ENCODE results near the gene TMEM30A. TPM values are rescaled to one million over a fixed set of nuclear protein-coding genes. Genes with fewer than 3 reads are reported as not detected.

Gene TMEM30A
- total RNA-seq (2014; rRNA removed; shearing (Covaris generic)) = 63.1 and 70.3 TPM in 2 replicates

- 0 out of 2 replicates have a peak, but pooled peaks cover 2% of the 10 kb centered on the region for H3K36me3 ChIP-seq
- H3K4me3 ChIP-seq = peak within 1 kb of the TSS; percentile 75
- peak; percentile 97 to 99 for DNase-seq
- H3K9me3 ChIP-seq (replicated peaks) = no peaks in the 10 kb centered on the region
- peak within 1 kb of the TSS; percentile 38 for H3K27ac ChIP-seq
- no peaks in the 10 kb centered on the region for H3K27me3 ChIP-seq
- no peaks in the 10 kb centered on the region; the same call in 1 of the 2 replicates for H3K4me1 ChIP-seq
Observed at GRCh38 chr6:75284632-75285282, at the start of gene TMEM30A. TSS of gene TMEM30A (minus strand) at chr6:75284792. CDS start at chr6:75284638, 154 bp downstream.

- DNase-seq = no peak
- Histone ChIP-seq H3K9me3 (replicated peaks) (no peaks in the 10 kb centered on the region), H3K4me1 (no peaks in the 10 kb centered on the region), H3K27ac (no peak overlapping the region), H3K27me3 (no peaks in the 10 kb centered on the region), H3K36me3 (no peaks in the 10 kb centered on the region), H3K4me3 (no peak overlapping the region)
Observed at GRCh38 chr6:75333676-75334200, 49.1 kb upstream of the TMEM30A start.

DNA sequence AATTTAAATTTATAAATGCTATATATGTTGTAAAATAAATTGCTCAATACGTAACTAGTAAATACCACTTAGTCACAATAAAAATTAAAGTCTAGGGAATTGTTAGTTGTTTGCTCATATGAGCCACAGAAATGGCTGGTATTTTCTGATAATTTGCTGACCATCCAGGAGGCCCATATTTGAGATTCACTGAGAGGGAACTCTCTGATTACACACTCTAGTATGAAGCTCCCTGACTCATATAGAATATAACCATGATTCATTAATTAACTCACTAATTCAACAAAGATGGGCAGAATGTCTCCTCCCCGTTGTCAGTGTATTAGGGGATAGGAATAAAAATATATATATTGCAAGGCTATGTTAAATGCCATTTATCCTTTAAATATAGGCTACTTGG is 46.6 kb upstream of the TMEM30A start:
- Histone ChIP-seq H3K36me3 (no peaks in the 10 kb centered on the region), H3K9me3 (replicated peaks) (no peaks in the 10 kb centered on the region), H3K27me3 (no peaks in the 10 kb centered on the region), H3K4me3 (no peak overlapping the region), H3K4me1 (no peaks in the 10 kb centered on the region), H3K27ac (no peak overlapping the region)
- DNase-seq = no peak

- Histone ChIP-seq H3K4me3 (no peak overlapping the region), H3K4me1 (no peaks in the 10 kb centered on the region), H3K27ac (no peak overlapping the region), H3K36me3 (no peaks in the 10 kb centered on the region), H3K9me3 (replicated peaks) (no peaks in the 10 kb centered on the region; the same call in 1 of the 2 replicates), H3K27me3 (no peaks in the 10 kb centered on the region)
- DNase-seq = no peak
Observed at GRCh38 chr6:75329703-75330102, 45.1 kb upstream of the TMEM30A start.

DNA sequence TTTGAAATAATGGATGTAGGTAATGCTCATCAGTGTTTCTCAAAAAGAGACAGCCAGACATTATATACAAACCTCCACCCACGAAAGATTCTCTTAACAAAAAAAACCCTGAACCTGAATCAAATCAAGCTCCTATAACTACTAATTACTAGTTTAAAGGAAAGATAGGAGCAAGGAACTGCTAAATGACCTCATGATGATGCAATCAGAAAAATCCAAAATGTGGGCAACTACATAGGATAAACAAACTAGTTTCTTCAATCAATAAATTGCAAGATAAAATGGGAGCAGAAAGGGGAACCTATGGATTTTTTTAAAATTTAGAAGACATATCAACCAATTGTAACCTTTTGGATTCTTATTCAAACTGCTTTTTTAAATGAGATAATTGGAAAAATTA is 43.2 kb upstream of the TMEM30A start:
- Histone ChIP-seq H3K27ac (no peak overlapping the region), H3K4me3 (no peak overlapping the region), H3K4me1 (no peaks in the 10 kb centered on the region), H3K27me3 (no peaks in the 10 kb centered on the region), H3K36me3 (no peaks in the 10 kb centered on the region), H3K9me3 (replicated peaks) (no peaks in the 10 kb centered on the region; the same call in 1 of the 2 replicates)
- DNase-seq = no peak

DNA sequence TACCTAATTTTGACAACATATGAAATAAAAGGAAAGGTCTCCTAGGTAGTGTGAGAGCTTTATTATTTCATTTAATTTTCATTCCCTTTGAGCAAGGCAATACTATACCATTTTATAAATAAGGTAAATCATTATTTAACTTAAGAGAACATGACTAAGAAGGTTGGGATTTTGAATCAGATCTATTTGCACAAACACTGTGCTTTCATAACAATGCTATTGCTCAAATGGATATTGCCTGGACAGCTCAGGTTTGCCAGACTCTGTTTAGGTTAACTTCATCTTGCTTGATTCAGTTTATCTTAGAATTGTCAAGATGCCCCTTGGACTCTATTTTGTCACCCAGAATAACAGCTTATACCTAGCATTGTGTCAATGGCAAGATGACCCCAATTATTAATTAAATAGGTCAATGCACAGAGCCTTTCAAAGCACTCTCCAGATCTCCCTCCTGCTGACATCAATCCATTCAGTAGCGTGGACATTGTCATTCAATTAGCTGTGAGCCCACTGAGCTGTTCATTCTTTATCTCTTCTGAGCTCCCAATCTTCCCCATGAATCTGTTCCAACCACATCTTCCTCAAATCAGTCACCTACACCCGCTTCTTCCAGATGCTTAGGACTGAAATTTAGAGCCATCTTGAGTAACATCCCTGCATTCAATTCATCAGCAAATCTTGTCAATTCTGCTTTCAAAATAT is 42.1 kb upstream of the TMEM30A start:
- DNase-seq = no peak
- Histone ChIP-seq H3K27ac (no peak overlapping the region), H3K9me3 (replicated peaks) (no peaks in the 10 kb centered on the region; the same call in 1 of the 2 replicates)

DNA sequence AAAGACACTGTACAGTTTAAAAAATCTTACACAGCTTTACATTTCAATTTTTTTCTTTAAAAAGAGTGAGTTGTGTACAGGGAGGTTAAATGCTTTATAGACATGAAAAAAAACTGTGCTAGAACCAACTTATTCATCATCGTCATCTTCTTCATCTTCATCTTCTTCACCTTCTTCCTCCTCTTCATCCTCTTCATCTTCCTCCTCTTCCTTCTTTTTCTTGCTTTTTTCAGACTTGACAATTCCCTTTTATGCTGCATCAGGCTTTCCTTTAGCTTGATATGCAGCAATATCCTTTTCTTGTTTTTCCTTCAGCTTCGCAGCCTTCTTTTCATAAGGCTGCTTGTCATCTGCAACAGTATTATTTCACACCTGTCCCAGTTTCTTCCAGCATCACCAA is 34.3 kb upstream of the TMEM30A start:
- DNase-seq = no peak
- Histone ChIP-seq H3K36me3 (no peaks in the 10 kb centered on the region), H3K27me3 (no peaks in the 10 kb centered on the region), H3K9me3 (replicated peaks) (no peaks in the 10 kb centered on the region), H3K4me3 (no peak overlapping the region), H3K27ac (no peak overlapping the region), H3K4me1 (peaks cover 3% of the 10 kb centered on the region; the same call in 1 of the 2 replicates)

More for the DNA sequence above, 42.1 kb upstream of the TMEM30A start:
- Histone ChIP-seq H3K4me1 (no peaks in the 10 kb centered on the region), H3K27me3 (no peaks in the 10 kb centered on the region), H3K36me3 (no peaks in the 10 kb centered on the region), H3K4me3 (no peak overlapping the region)

GRCh38 chr6:75317503-75318206 is 33.1 kb upstream of the TMEM30A start:
- H3K9me3 ChIP-seq (replicated peaks) = no peaks in the 10 kb centered on the region
- no peak overlapping the region for H3K4me3 ChIP-seq
- H3K36me3 ChIP-seq = no peaks in the 10 kb centered on the region
- no peak overlapping the region for H3K27ac ChIP-seq
- DNase-seq = peak in 1 of 2 experiments; percentile 12
- H3K4me1 ChIP-seq = peaks cover 3% of the 10 kb centered on the region; the same call in 1 of the 2 replicates
- no peaks in the 10 kb centered on the region for H3K27me3 ChIP-seq

- H3K27ac ChIP-seq = no peak overlapping the region
- H3K9me3 ChIP-seq (replicated peaks) = no peaks in the 10 kb centered on the region
- no peaks in the 10 kb centered on the region for H3K36me3 ChIP-seq
- H3K4me3 ChIP-seq = no peak overlapping the region
- no peak for DNase-seq
- H3K27me3 ChIP-seq = no peaks in the 10 kb centered on the region
- H3K4me1 ChIP-seq = peaks cover 3% of the 10 kb centered on the region; the same call in 1 of the 2 replicates
Observed at GRCh38 chr6:75315978-75316377, 31.4 kb upstream of the TMEM30A start.

GRCh38 chr6:75308250-75308988 is 23.8 kb upstream of the TMEM30A start:
- no peak for DNase-seq
- Histone ChIP-seq H3K36me3 (no peaks in the 10 kb centered on the region), H3K9me3 (replicated peaks) (no peaks in the 10 kb centered on the region), H3K27me3 (no peaks in the 10 kb centered on the region), H3K4me3 (no peak overlapping the region), H3K4me1 (peaks cover 3% of the 10 kb centered on the region; the same call in 1 of the 2 replicates), H3K27ac (no peak overlapping the region)

DNA sequence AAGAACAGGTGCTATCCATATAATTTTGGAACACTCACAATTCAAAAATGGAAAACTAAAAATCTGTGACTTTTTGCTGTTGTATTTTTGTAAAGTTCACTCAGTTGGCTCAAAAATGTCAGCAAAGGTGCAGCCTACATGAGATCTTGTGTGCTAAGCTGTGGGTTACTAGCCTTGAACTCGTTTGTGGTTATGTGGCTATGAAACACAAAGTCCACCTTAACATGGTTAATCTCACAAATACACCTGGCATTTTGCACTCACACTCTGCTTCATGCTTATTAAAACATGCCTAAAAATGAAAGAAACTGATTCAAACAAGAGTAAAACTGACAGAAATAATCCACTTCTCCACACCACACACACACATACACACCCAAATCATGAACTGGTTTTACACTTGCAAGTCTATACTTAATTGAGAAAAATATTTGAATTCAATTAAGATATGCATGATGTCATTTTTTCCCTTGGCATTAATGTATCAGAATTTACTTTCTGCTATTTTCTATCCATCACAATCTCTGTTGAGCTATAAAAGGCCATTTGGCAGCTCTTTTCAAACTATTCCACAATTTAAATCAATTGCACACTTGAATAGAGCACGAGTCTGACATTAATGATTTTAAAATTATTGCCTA is 22.9 kb upstream of the TMEM30A start:
- DNase-seq = no peak
- Histone ChIP-seq H3K27me3 (no peaks in the 10 kb centered on the region), H3K36me3 (no peaks in the 10 kb centered on the region), H3K4me3 (no peak overlapping the region), H3K27ac (no peak overlapping the region), H3K4me1 (peaks cover 3% of the 10 kb centered on the region; the same call in 1 of the 2 replicates), H3K9me3 (replicated peaks) (no peaks in the 10 kb centered on the region)

GRCh38 chr6:75306064-75306463 is 21.5 kb upstream of the TMEM30A start:
- Histone ChIP-seq H3K9me3 (replicated peaks) (no peaks in the 10 kb centered on the region), H3K27ac (no peak overlapping the region), H3K36me3 (no peaks in the 10 kb centered on the region), H3K4me3 (no peak overlapping the region), H3K4me1 (peaks cover 3% of the 10 kb centered on the region; the same call in 1 of the 2 replicates), H3K27me3 (no peaks in the 10 kb centered on the region; the same call in 1 of the 2 replicates)
- no peak for DNase-seq

GRCh38 chr6:75305573-75305972 is 21.0 kb upstream of the TMEM30A start:
- H3K36me3 ChIP-seq = no peaks in the 10 kb centered on the region
- H3K4me3 ChIP-seq = no peak overlapping the region
- H3K9me3 ChIP-seq (replicated peaks) = no peaks in the 10 kb centered on the region
- H3K27ac ChIP-seq = no peak overlapping the region
- no peaks in the 10 kb centered on the region; the same call in 1 of the 2 replicates for H3K27me3 ChIP-seq
- H3K4me1 ChIP-seq = peaks cover 3% of the 10 kb centered on the region; the same call in 1 of the 2 replicates
- DNase-seq = no peak

DNA sequence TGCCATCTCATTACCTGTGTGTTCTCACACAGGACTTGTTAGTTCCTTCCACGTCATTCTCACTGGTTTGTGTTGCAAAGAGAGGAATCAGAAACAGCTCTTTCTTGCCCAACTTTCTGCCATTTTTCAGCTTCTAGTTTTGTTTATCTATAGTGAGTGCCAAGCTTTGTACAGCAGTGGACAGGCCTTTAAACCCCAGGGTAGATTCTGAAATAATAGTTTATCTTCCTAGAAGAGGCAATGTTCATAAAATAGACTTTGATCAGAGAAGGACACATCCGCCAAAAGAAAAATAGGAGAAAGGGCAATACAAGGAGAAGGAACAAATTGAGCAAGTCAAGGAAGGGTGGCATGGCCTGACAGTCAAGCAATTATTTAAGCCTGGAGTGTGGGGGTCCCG is 17.7 kb upstream of the TMEM30A start:
- no peak for DNase-seq
- H3K36me3 ChIP-seq = no peaks in the 10 kb centered on the region

More for the DNA sequence above, 17.7 kb upstream of the TMEM30A start:
- Histone ChIP-seq H3K27me3 (no peaks in the 10 kb centered on the region; the same call in 1 of the 2 replicates), H3K27ac (no peak overlapping the region), H3K4me3 (no peak overlapping the region), H3K9me3 (replicated peaks) (no peaks in the 10 kb centered on the region), H3K4me1 (peaks cover 3% of the 10 kb centered on the region; the same call in 1 of the 2 replicates)

Measured in SJCRH30 (cell line).